Pons (tissue), 1 donor: Measurements from ENCODE around the gene RRBP1.

Experiments used
- DNase-seq: peaks from one replicate; pipeline ENCODE4 v3.0.0-alpha.2; 2016; ENCODE audit warnings: low spot score

The RRBP1 gene

GRCh38 chr20:17646961-17647301 is 35.1 kb downstream of the RRBP1 start:
- DNase-seq, result no peak

- DNase-seq, result no peak
Measured at GRCh38 chr20:17646209-17646960, 35.7 kb downstream of the RRBP1 start.

- DNase-seq, result no peak
Measured at GRCh38 chr20:17645546-17646208, 36.4 kb downstream of the RRBP1 start.

GRCh38 chr20:17645010-17645409 is 37.0 kb downstream of the RRBP1 start:
- DNase-seq, result no peak

- DNase-seq, result no peak
Measured at GRCh38 chr20:17644451-17644850, 37.6 kb downstream of the RRBP1 start.

GRCh38 chr20:17643531-17644188 is 38.4 kb downstream of the RRBP1 start:
- DNase-seq, result no peak

GRCh38 chr20:17642404-17643269 is 39.4 kb downstream of the RRBP1 start:
- DNase-seq, result no peak

GRCh38 chr20:17641993-17642392 is 40.0 kb downstream of the RRBP1 start:
- DNase-seq, result no peak

- DNase-seq, result no peak
Measured at GRCh38 chr20:17641520-17641964, 40.5 kb downstream of the RRBP1 start.

GRCh38 chr20:17640875-17641378 is 41.1 kb downstream of the RRBP1 start:
- DNase-seq, result no peak

GRCh38 chr20:17640146-17640874 is 41.7 kb downstream of the RRBP1 start:
- no peak for DNase-seq

- DNase-seq, result no peak
Measured at GRCh38 chr20:17638835-17639407, 43.1 kb downstream of the RRBP1 start.

GRCh38 chr20:17637985-17638640 is 43.9 kb downstream of the RRBP1 start:
- DNase-seq, result no peak

GRCh38 chr20:17637413-17637780 is 44.6 kb downstream of the RRBP1 start:
- no peak for DNase-seq

GRCh38 chr20:17636523-17637412 is 45.3 kb downstream of the RRBP1 start:
- DNase-seq, result peak; percentile 94

GRCh38 chr20:17635332-17636244 is 46.5 kb downstream of the RRBP1 start:
- DNase-seq, result no peak

- DNase-seq, result peak; percentile 50
Measured at GRCh38 chr20:17634661-17635331, 47.2 kb downstream of the RRBP1 start.
